Tongue (tissue), 2 donors: ENCODE measurements around the gene IL12RB1. TPM values are rescaled to one million over a fixed set of nuclear protein-coding genes. Genes with fewer than 3 reads are reported as not detected.

Experiments used
- DNase-seq: peaks from one replicate; pipeline ENCODE4 v3.0.0-alpha.2; 2015
- total RNA-seq: library from RNA; depleted of rRNA; stranded (reverse); fragments of >200 nt; gene quantifications from one replicate; pipeline ENCODE4 v1.2.3, GENCODE V29; 2014

Gene IL12RB1
- 0.41 TPM for total RNA-seq

DNA sequence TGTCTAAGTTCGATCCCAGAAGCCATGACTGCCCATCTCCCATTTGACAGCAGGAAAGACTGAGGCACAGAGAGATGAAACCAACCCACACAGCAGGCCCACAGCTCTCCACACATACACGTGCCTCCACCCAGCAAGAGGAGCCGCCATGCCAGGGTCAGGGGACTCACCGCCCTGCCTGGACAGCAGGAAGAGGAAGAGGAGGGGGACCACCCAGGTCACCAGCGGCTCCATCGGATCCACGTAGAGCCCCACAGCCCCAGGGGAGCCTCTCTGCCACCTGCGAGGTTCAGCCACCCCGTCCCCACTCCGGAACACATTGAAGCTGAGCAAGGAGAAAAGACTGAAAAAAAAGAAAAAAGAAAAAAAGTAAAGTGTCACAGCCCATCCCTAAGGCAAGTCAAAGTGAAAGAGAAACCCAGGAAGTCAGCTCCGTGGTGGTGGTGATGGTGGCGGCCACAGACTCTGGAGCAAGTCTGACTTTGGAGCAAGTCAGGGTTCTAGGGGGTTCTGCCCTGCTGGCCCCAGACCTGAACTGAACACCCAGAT is at the start of gene IL12RB1:
Gene IL12RB1, minus strand, starts transcription at position 345 of the 549 bp plus-strand sequence. Its CDS starts 111 bp downstream, at position 234.
- DNase-seq, result no peak

GRCh38 chr19:18135712-18136584 is 49.2 kb upstream of the IL12RB1 start:
- DNase-seq, result no peak

DNA sequence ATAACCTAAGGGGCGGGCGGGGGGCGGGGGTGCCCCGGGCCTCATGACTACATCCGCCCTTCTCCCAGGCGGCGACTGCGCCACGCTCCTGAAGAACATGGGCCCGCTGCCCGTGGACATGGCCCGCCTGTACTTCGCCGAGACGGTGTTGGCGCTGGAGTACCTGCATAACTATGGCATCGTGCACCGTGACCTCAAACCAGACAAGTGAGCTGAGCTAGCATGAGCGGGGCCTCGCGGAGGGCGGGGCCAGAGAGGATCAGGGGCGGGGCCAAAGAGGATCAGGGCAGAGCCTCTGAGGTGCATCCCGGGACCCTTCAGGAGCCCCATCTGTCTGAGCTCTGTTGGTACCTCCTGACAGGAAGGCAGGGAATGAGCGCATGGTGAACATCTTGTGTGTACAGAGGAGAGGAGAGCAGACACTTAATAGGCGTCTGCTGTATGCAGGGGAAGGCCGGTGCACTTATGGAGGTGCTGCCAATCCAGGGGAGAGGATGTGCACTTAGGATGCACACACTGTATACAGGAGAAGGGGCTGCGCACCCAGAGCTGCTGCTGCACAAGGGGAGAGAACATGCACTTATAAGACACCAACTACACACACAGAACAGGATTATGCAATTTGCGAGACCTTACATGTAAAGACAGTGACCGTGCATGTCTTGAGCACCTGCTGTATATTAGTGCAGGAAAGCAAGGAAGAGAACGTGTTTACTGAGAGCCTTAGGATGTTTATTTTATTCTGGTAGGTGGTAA is 45.3 kb upstream of the IL12RB1 start:
- DNase-seq, result no peak

- DNase-seq, result no peak
Measured at GRCh38 chr19:18130523-18131242, 43.9 kb upstream of the IL12RB1 start.

- no peak for DNase-seq
Measured at GRCh38 chr19:18128805-18129204, 42.1 kb upstream of the IL12RB1 start.

DNA sequence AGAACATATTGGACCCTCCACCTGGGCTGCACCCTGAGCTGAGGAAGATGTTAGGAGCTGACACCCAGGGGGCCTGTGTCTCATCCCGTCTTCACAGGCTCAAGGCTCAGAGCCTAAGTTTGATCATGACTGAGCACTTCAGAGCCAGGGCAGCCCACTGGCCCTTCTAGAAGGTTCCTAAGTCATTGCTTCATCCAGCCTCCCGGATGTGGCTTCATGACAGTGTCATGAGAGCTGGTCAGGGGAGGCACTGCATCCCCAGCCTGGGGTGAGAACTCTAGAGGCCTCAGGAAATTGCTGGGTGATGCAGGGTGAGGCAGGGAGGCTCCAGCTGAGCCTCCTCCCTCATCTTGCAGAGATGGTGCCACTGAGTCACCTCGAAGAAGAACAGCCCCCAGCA is 41.3 kb upstream of the IL12RB1 start:
- DNase-seq, result no peak

GRCh38 chr19:18126097-18126496 is 39.4 kb upstream of the IL12RB1 start:
- no peak for DNase-seq

- DNase-seq, result no peak
Measured at GRCh38 chr19:18123819-18124218, 37.1 kb upstream of the IL12RB1 start.

- no peak for DNase-seq
Measured at GRCh38 chr19:18122860-18123795, 36.4 kb upstream of the IL12RB1 start.

- no peak for DNase-seq
Measured at GRCh38 chr19:18122424-18122823, 35.7 kb upstream of the IL12RB1 start.

DNA sequence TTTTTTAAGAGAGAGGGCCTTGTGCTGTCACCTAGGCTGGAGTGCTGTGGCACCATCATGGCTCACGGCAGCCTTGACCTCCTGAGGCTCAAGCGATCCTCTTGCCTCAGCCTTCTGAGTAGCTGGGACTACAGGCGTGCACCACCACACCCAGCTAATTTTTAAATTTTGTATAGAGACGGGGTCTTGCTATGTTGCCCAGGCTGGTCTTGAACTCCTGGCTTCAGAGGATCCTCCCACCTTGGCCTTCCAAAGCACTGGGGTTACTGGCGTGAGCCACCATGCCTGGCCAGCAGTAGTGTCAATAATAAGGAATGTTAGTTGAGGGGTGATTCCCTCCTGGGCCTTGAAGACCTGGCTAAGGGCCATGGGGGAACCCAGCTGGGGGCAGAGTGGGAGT is 34.4 kb upstream of the IL12RB1 start:
- DNase-seq, result no peak

- no peak for DNase-seq
Measured at GRCh38 chr19:18120127-18120526, 33.4 kb upstream of the IL12RB1 start.

- DNase-seq, result no peak
Measured at GRCh38 chr19:18119717-18120105, 33.0 kb upstream of the IL12RB1 start.

GRCh38 chr19:18119013-18119716 is 32.4 kb upstream of the IL12RB1 start:
- peak; percentile 65 for DNase-seq

GRCh38 chr19:18118420-18119012 is 31.8 kb upstream of the IL12RB1 start:
- DNase-seq, result no peak

DNA sequence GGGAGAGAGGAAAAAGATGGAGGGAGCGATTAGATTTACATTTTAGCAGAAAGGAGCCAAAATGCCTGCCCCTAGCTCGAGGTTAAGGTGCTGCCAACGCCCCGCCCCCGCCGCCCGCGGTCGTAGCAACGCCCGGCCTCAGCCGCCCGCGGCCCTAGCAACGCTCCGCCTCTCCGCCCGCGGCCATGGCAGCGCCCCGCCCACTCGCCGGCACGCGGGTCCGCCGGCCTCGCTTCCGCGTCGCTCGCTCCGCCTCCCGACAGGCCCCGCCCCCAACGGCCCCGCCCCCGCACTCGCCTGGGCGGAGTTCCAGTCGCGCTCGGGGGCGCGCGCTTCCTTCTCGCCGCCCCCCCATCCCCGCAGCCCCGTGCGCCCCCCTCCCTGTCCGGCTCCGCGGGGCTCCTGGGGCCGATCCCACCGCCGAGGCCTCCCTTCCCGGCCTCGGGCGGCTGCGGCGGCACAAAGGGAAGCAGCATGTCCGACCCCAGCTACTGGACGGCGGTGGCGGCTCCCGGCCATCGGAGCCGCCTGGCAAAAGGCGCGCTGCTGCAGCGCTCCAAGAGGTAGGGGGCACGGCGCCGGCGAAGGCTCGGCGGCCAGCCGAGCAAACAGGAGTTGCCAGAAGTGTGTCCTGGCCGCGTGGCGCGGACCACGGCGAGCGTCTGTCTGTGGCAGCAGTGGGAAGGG is 31.1 kb upstream of the IL12RB1 start:
- peak; percentile 94 for DNase-seq

GRCh38 chr19:18117364-18117691 is 30.6 kb upstream of the IL12RB1 start:
- DNase-seq, result no peak

GRCh38 chr19:18114483-18114882 is 27.7 kb upstream of the IL12RB1 start:
- DNase-seq, result no peak

DNA sequence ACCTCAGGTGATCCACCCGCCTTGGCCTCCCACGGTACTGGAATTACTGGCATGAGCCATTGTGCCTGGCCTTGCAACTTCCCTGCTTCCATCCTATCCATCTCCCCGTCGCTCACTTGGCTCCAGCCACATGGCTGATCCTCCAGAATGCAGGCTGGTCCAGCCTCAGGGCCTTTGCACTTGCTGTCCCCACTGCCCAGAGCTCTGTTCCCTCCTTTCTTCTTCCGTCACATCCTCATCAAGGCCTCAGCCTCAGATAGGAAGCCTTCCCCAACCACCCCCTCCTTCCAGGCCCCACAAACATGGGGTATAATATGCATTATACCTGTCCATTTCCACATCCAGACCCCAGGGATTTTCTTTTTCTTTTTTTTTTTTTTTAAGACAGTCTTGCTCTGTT is 27.1 kb upstream of the IL12RB1 start:
- no peak for DNase-seq

DNA sequence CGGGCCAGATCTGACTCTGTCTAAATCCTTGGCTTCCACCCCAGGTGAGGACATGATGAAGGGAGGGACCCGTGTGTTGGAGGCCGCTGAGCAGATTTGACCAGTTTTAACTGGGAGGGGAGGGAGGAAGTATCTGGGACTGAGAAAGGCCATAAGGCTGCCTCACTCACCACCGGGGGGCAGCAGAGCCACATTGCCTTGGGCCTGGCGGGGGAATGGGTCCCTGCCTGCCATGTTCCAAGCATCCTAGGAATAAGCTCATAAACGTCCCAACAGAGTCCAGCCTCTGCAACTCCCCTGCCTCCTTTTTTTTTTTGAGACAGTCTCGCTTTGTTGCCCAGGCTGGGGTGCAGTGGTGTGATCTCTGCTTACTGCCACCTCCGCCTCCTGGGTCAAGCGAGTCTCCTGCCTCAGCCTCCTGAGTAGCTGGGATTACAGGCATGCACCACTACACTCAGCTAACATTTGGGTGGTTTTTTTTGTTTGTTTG is 26.3 kb upstream of the IL12RB1 start:
- DNase-seq, result peak; percentile 92
